Stimulated activated CD4-positive, alpha-beta T cell treated with anti-CD3 and anti-CD28 coated beads, TNF-alpha, amount 100 ng/mL, for 1 hour (primary cell): ENCODE results near the gene ALPI.

Experiments used
- DNase-seq, 3 donors: peaks; one replicate each; pipeline ENCODE4 v3.0.0-alpha.2; 2020; ENCODE audit warnings: low read depth in 3 of 3, low spot score in 1 of 3

ALPI gene

DNA sequence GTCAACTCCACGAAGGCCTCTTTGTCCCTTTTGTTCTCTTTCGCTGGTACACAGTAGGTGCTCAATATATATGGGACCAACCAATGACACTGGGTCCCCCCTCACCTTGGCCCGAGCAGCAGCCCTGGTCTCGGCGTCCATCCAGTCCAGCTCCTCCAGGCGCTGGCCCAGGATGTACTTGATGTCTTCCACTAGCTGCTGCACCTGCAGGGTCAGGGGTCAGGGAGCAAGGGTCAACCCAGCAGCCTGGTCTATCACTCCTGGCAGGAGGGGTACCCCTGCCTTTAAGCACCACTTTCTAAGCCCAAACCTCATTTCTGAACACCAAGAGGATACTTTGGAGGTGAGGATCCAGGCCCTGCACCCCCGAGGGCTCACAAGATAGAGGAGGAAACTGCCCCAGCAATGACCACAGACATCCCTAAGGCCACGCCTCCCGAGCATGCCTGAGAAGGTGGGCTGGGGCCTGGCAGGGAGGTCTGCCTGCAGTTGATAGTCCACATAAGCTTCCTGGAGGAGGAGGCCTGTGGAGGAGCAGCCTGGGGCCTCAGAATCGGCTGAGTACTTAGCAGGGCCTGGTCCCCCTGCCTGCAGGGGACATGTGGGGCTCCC is 27.5 kb downstream of the ALPI start:
- DNase-seq = no peak

- no peak for DNase-seq
These were observed 28.1 kb downstream of the ALPI start for GRCh38 chr2:232483923-232484627.

GRCh38 chr2:232484628-232485347 is 28.8 kb downstream of the ALPI start:
- DNase-seq = no peak

GRCh38 chr2:232485348-232485756 is 29.4 kb downstream of the ALPI start:
- DNase-seq = no peak

DNA sequence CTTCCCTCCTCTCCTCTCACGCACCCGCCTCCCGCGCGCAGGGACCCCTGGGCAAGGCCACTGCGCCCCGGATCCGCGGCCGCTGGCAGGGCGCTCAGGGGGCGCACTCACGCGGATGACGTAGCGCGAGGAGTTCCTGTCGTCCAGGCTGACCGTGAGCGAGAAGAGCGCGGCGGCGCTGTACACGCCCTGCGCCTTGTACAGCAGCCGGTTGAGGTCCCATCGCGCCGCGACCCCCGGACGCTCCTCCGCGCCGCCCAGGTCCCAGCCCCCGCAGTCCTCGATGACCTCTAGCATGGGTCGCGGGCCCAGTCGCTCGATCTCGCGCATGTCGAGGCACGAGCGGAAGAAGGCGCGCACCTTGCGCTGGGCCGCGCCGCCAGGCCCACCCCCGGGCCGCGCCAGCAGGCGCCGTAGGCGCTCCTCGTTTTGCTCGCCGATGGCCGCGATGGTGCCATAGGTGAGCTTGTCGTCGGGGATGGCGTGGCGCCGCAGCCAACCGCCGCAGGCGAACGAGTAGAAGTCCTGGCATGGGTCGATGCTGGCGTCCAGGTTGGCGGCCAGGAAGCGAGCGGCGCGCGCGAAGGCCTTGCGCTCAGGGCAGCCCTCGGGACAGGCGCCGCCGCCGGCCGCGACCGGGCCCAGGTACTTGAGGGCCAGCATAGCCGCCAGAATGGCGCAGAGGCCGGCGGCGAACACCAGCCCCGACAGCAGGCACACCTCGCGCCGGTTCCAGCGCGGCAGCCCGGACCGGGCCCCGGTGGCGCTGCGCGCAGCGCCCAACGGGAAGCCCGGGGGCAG is 30.0 kb downstream of the ALPI start:
- DNase-seq = no peak

DNA sequence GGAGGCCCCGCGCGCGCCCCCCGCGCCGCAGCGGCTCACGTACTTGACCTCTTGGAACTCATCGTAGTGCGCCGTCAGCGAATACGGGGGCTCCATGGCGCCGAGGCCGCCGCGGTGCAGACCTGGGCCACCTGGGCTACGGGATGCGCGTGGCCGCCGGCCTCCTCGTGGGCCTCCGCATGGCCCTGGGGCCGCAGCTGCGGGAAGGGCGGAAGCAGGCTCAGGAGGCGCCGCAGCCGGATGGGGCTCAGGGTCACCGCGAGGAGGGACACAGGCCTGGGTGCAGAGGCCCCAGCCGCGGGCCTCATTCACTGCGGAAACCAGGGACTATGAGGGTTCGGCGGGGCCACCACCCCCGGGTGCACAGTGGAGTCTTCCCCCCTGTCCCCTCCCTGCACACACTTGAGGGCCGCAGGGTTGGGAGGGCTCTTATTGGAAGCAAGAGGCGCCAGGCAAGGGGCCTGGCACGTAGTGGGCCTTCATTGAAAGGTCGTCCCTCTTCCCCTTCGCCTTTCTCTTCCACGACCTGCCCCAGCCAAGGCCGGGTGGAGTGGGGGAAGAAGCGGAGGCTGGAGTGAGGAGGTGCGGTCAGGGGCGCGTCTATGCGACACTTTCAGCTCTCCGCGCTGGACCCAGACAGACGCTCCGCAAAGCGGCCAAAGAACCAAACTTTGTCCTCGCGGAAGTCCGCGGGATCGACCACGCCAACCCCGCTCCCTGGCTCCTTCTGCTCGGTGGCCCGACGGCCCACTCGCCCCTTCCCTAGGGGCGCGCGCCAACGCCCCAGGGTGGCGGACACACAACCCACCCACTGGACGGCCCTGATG is 30.8 kb downstream of the ALPI start:
- no peak for DNase-seq

DNA sequence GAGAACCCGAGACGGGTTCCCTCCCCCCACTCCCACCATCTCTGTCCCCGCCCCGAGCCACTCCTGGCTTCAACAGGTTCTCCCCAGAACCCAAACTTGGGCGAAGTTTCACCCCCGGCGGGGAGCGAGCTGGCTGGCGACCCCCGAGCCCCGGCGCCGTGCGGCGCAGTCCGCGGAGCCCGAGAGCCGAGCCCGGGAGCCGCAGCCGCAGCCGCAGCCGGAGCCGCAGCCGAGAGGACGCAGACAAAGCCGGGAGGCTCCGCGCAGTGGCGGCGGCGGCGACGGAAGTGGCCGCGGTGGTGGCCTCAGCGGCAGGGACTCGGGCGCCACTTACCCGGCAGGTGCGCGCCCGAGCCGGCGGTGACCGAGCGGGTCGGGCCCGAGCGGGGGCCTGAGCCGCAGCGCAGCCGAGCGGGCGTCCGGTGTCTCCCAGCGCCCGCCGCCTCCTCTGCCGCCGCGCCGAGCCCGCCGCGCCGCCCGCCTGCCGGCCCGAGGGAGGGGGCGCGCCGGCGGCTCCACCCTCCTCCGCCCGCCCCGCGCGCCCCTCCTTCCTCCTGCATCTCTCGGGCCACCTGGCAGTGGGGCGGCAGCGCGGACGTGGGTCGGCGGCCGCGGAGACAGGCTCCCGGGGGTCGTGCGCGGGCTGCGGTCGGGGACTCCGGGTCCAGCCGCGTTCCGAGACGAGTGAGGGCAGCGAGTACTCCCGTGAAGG is 31.6 kb downstream of the ALPI start, which contains the start of gene ECEL1:
Gene ECEL1, minus strand, starts transcription at position 450 of the 712 bp plus-strand sequence. CDS start 1,181 bp downstream, outside the sequence.
- DNase-seq = no peak

- no peak for DNase-seq
These were observed 32.3 kb downstream of the ALPI start for GRCh38 chr2:232488097-232488711.

GRCh38 chr2:232488721-232489300 is 32.9 kb downstream of the ALPI start:
- DNase-seq = no peak

DNA sequence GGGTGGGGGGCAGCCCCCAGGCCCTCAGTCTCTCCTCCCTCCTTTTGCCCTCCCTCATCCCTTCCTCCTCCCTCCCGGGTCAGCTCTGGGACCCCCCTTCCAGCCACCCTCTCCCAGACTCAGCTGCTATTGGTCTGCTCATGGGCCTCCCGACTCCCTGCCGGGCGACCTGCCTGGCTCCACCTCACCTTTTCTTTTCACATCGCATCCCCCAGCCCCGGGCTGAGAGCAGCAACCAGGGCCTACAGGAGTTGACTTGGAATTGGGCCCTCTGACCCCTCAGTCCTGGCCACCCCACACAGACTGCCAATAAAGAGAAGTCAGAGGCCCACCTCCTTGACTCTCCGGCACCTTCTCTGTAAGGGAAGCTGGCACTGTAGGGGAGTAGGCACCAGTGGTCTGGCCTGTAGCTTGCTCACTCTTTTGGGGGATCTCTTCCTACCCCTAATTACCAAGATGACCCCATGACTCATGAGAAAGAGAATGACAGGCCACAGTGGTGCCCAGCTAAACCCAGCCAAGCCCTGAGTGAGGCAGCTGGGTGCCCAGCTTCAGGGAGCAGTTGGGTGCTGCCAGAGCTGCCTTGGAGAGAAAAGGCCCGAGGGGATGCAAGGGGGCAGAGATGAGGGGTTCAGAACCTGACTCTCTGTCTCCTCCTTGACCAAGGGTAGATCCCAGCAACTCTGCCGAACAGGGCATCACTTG is 33.7 kb downstream of the ALPI start:
- DNase-seq = no peak

DNA sequence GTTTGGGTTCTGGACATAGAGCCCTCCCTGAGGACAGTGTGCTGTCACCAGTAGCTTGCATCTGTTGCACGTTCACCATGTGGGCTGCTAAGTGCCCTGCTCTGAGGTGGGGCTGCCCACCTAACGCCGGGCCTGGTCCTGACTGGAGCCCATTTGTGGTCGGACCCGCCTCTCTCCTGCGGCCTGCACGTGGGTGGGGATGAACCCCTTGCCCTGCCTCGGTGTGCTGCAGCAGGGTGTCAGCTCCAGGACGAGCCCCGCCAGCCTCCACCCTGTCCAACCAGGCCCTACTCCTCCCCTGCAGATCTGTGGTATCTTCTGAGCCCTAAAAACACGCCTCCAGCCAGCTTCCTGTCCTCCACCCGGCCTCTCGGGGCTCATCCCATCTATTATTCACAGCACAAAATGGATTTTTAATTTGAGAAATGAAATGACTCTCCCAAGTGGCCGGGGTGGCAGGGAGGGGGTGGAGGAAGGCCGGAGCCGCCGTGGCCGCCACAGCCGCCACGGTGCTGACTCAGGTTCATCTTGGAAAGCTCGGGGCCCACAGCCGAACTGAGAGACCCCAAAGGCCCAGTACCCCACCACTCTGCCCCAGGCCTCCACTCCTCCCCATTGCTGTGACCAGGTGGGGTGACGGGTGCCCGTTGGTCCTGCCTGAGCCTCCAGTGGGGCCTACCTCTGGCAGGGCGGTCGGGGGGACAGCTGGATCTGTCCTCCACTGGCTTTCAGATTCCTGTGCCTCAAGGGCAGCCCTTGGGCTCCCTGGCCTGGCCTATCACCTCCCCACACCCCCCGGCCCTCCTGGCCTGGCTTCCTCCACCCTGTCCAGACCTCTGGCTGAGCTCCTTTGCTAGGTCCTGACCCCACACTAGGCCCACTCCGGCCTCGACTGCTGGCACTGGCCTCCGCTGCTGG is 34.5 kb downstream of the ALPI start:
- no peak for DNase-seq

DNA sequence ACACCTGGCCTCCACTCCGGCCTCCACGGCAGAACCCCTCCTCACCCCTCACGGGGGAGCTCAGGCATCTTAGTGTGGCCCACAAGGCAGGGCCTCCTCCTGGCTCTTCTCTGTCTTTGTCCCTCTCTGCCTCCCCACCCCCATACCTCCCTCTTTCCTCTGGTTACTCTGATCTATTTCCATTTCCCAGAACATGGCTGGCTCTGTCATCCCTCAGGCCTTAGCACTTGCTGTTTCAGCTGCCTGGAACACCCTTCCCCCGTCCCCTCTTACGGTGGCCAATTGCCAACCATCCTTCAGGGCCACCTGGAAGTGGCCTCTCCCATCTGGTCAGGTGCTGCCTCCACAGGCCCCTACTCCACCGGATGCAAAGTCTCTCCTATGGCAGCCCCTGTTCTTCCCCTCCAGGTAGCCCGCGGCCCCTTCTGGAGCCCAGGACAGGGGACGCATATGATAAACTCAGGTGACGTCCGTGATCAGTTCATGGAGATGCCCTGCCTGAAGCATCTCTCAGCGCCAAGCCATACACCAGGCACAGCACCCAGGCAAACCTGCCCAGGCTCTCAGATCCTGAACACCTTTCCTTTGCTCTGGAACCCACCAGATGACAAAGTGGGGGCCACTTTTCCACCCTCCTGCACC is 35.3 kb downstream of the ALPI start:
- DNase-seq = no peak

- no peak for DNase-seq
These were observed 36.4 kb downstream of the ALPI start for GRCh38 chr2:232492236-232492848.

- DNase-seq = no peak
These were observed 37.2 kb downstream of the ALPI start for GRCh38 chr2:232492963-232493700.

DNA sequence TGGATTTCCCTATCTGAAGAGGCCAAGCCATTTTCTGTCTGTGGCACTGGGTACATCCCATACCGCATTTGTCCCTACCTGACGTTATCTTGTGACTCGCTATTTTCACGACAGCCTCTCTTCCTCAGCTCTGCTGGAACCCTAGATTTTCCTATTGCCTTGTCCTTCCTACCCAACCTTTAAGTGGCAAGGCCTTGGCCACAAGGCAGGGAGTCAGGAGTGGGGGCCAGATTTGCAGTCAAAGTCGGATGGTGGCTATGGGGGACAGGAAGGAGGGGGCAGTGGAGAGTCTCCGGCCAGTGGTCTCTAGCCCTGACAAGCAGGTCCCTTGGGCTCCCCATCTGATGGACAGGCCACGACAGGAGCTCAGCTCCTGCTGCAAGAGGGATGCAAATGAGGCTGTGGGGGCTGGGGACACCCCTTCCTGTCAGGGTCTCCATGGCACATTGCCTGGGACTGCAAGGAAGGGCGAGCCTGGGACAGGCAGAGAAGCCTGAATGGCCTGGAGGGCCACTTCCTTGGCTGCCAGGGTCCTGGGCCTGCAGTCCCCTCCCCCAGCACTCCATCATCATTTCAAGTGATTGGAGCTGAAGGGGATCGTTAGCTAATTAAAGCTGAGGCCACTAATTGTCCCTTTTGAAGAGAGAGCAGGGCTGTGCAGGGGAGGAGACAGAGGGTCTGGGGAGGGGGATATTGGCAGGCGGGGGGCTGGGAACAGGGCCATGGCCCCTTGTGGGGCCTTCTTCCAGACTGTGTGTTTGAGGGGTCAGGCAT is 37.9 kb downstream of the ALPI start:
- no peak for DNase-seq
